ENCODE measurements around the gene NOPCHAP1.

DNA sequence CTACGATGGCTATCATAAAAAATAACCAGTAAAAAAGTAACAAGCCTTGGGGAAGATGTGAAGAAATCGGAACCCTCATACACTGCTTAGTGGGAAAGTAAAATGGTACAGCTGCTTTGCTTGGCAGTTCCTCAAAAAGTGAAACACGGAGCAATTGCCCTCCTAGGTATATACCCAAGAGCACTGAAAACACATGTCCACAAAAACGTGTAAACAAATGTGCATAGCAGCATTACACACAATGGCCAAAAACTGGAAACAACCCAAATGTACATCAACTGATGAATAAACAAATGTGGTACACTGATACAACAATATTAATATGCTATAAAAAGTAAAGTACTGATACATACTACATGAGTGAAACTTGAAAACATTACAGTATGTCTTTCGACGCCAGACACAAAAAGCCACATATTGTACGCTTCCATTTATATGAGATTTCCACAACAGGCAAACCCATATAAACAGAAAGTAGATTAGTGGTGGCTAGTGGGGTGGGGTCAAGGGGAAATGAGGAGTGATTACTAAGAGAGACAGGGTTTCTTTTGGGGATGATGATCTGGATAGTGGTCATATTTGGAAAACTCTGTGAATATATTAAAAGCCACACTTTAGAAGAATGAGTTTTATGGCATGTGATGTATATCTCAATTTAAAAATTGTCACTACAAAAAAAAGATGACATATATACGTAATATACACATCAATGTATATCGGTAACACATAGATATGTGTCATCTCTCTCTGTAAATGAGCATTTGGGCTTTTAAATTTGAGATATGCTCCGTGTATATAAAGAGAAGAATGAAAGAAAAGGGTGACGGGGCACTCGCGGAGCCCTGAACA lies 29.0 kb upstream of the NOPCHAP1 start:
- TF ChIP-seq, protein P1, sequence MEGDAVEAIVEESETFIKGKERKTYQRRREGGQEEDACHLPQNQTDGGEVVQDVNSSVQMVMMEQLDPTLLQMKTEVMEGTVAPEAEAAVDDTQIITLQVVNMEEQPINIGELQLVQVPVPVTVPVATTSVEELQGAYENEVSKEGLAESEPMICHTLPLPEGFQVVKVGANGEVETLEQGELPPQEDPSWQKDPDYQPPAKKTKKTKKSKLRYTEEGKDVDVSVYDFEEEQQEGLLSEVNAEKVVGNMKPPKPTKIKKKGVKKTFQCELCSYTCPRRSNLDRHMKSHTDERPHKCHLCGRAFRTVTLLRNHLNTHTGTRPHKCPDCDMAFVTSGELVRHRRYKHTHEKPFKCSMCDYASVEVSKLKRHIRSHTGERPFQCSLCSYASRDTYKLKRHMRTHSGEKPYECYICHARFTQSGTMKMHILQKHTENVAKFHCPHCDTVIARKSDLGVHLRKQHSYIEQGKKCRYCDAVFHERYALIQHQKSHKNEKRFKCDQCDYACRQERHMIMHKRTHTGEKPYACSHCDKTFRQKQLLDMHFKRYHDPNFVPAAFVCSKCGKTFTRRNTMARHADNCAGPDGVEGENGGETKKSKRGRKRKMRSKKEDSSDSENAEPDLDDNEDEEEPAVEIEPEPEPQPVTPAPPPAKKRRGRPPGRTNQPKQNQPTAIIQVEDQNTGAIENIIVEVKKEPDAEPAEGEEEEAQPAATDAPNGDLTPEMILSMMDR (IDR thresholded peaks at IDR 0.05): no peak
- TF ChIP-seq POLR2AphosphoS5 (IDR thresholded peaks at IDR 0.05; ENCODE audit: insufficient read depth in 1 of 2, low read depth in 1 of 2) (no peak), POLR2A (IDR thresholded peaks at IDR 0.05) (no peak)
